ENCODE data around the gene ADORA2B. TPM values are rescaled to one million over a fixed set of nuclear protein-coding genes. Genes with fewer than 3 reads are reported as not detected.

ADORA2B gene
- total RNA-seq, 1 donor from 2014 or later: 4.0 TPM

- no peaks in the 10 kb centered on the region for H3K36me3 ChIP-seq (ENCODE audit: insufficient read depth, low read length)
- H3K27me3 Mint-ChIP-seq (ENCODE audit: low read depth, unreplicated experiment): peaks cover 4% of the 10 kb centered on the region
- no peaks in the 10 kb centered on the region for H4K20me1 ChIP-seq (ENCODE audit: insufficient read depth, low read length)
- no peak overlapping the region for H3K4me2 ChIP-seq (ENCODE audit: low read length)
- TF ChIP-seq EZH2 (IDR thresholded peaks at IDR 0.05; ENCODE audit: insufficient read depth, low read length) (no peak), CTCF (IDR thresholded peaks at IDR 0.05; ENCODE audit: insufficient read depth, low read depth, low read length) (no peak)
- H3K36me3 Mint-ChIP-seq (ENCODE audit: low read depth, unreplicated experiment): no peaks in the 10 kb centered on the region
- DNase-seq (ENCODE audit: low read depth) (no peak), FAIRE-seq (no peak)
- no peaks in the 10 kb centered on the region for H3K9me3 ChIP-seq (ENCODE audit: insufficient read depth, low read depth, low read length)
- no peak overlapping the region for H2AFZ ChIP-seq (ENCODE audit: low read depth, low read length)
- peaks cover 11% of the 10 kb centered on the region for H3K9me3 Mint-ChIP-seq (ENCODE audit: unreplicated experiment)
- H3K4me3 ChIP-seq (ENCODE audit: insufficient read depth, low read depth, low read length): no peak overlapping the region
- H3K27ac Mint-ChIP-seq (ENCODE audit: unreplicated experiment): no peak overlapping the region
- H3K4me3 Mint-ChIP-seq (ENCODE audit: unreplicated experiment): no peak overlapping the region
- no peak overlapping the region for H3K9ac ChIP-seq (ENCODE audit: low read length)
- H3K27ac ChIP-seq (ENCODE audit: low read depth, low read length): no peak overlapping the region
- peaks cover 4% of the 10 kb centered on the region for H3K4me1 Mint-ChIP-seq (ENCODE audit: low read depth, unreplicated experiment)
- H3K27me3 ChIP-seq (ENCODE audit: insufficient read depth, low read length): no peaks in the 10 kb centered on the region
- peaks cover 17% of the 10 kb centered on the region for H3K4me1 ChIP-seq (ENCODE audit: insufficient read depth, low read length)
- H3K79me2 ChIP-seq (ENCODE audit: insufficient read depth, low read length): no peaks in the 10 kb centered on the region
Measured at GRCh38 chr17:15915961-15916360, 29.0 kb upstream of the ADORA2B start.

GRCh38 chr17:15917021-15917437, 27.9 kb upstream of the ADORA2B start:
- Mint-ChIP-seq H3K36me3 (ENCODE audit: low read depth, unreplicated experiment) (no peaks in the 10 kb centered on the region), H3K9me3 (ENCODE audit: unreplicated experiment) (peaks cover 7% of the 10 kb centered on the region), H3K27me3 (ENCODE audit: low read depth, unreplicated experiment) (peaks cover 4% of the 10 kb centered on the region), H3K27ac (ENCODE audit: unreplicated experiment) (no peak overlapping the region), H3K4me3 (ENCODE audit: unreplicated experiment) (no peak overlapping the region), H3K4me1 (ENCODE audit: low read depth, unreplicated experiment) (no peaks in the 10 kb centered on the region)
- no peak for TF ChIP-seq CTCF (IDR thresholded peaks at IDR 0.05; ENCODE audit: insufficient read depth, low read depth, low read length)
- no peak for TF ChIP-seq EZH2 (IDR thresholded peaks at IDR 0.05; ENCODE audit: insufficient read depth, low read length)
- FAIRE-seq: no peak
- Histone ChIP-seq H3K4me1 (ENCODE audit: insufficient read depth, low read length) (peaks cover 21% of the 10 kb centered on the region), H3K4me2 (ENCODE audit: low read length) (peak overlapping the region; percentile 65), H3K9me3 (ENCODE audit: insufficient read depth, low read depth, low read length) (no peaks in the 10 kb centered on the region), H3K27me3 (ENCODE audit: insufficient read depth, low read length) (no peaks in the 10 kb centered on the region), H3K79me2 (ENCODE audit: insufficient read depth, low read length) (no peaks in the 10 kb centered on the region), H3K9ac (ENCODE audit: low read length) (no peak overlapping the region), H4K20me1 (ENCODE audit: insufficient read depth, low read length) (no peaks in the 10 kb centered on the region), H3K36me3 (ENCODE audit: insufficient read depth, low read length) (no peaks in the 10 kb centered on the region), H3K4me3 (ENCODE audit: insufficient read depth, low read depth, low read length) (no peak overlapping the region), H3K27ac (ENCODE audit: low read depth, low read length) (no peak overlapping the region), H2AFZ (ENCODE audit: low read depth, low read length) (peak overlapping the region; percentile 77)
- DNase-seq (ENCODE audit: low read depth): no peak

GRCh38 chr17:15917438-15918027, 27.4 kb upstream of the ADORA2B start:
- TF ChIP-seq CTCF (IDR thresholded peaks at IDR 0.05; ENCODE audit: insufficient read depth, low read depth, low read length) (no peak), EZH2 (IDR thresholded peaks at IDR 0.05; ENCODE audit: insufficient read depth, low read length) (peak; percentile 40)
- Mint-ChIP-seq H3K4me1 (ENCODE audit: low read depth, unreplicated experiment) (no peaks in the 10 kb centered on the region), H3K9me3 (ENCODE audit: unreplicated experiment) (peaks cover 7% of the 10 kb centered on the region), H3K4me3 (ENCODE audit: unreplicated experiment) (no peak overlapping the region), H3K27me3 (ENCODE audit: low read depth, unreplicated experiment) (peaks cover 4% of the 10 kb centered on the region), H3K36me3 (ENCODE audit: low read depth, unreplicated experiment) (no peaks in the 10 kb centered on the region), H3K27ac (ENCODE audit: unreplicated experiment) (no peak overlapping the region)
- Histone ChIP-seq H3K36me3 (ENCODE audit: insufficient read depth, low read length) (no peaks in the 10 kb centered on the region), H2AFZ (ENCODE audit: low read depth, low read length) (peak overlapping the region; percentile 77), H3K4me1 (ENCODE audit: insufficient read depth, low read length) (peaks cover 21% of the 10 kb centered on the region), H3K4me2 (ENCODE audit: low read length) (peak overlapping the region; percentile 65), H3K27me3 (ENCODE audit: insufficient read depth, low read length) (no peaks in the 10 kb centered on the region), H3K79me2 (ENCODE audit: insufficient read depth, low read length) (no peaks in the 10 kb centered on the region), H3K9ac (ENCODE audit: low read length) (peak overlapping the region; percentile 22), H3K27ac (ENCODE audit: low read depth, low read length) (no peak overlapping the region), H3K9me3 (ENCODE audit: insufficient read depth, low read depth, low read length) (no peaks in the 10 kb centered on the region), H3K4me3 (ENCODE audit: insufficient read depth, low read depth, low read length) (no peak overlapping the region), H4K20me1 (ENCODE audit: insufficient read depth, low read length) (no peaks in the 10 kb centered on the region)
- FAIRE-seq (no peak), DNase-seq (ENCODE audit: low read depth) (no peak)
